ENCODE measurements around the gene PDE6H. TPM values are rescaled to one million over a fixed set of nuclear protein-coding genes. Genes with fewer than 3 reads are reported as not detected.
A peak's percentile ranks its signal among the peaks of the same experiment; 100 is the strongest.

PDE6H gene
- total RNA-seq, 1 donor from 2014 or later, result not detected

DNA sequence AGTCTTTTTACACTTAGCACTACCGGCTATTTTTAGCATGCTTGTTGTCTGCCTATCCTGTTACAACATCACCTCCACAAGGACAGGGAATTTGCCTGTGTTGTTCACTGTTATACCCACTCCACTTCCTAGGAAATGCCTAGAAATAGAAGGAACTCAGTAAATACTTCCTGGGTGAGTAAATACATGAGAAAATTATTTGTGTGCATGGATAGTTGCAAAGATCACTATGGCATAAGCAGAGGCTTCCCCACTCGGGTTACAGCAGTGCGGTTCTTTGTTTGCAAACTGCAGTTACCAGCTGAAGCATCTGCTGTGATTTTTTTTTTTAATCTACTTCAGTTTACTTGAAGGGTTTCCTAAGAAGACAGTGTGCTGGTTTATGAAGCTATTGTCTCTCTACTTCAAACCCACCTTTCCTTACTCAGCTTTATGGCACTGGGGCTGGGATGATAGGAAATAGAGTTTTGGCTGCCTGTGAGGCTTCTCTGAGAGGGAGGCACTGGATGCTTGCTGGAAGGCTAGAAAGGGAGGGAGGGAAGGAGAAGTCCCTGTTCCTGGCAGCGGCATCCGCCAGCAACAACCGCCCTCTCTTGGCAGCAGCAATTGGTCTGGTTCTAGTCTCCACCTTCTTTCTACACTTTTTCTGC, 29.0 kb downstream of the PDE6H start:
- peak; percentile 32 for DNase-seq (ENCODE audit: low spot score)

DNA sequence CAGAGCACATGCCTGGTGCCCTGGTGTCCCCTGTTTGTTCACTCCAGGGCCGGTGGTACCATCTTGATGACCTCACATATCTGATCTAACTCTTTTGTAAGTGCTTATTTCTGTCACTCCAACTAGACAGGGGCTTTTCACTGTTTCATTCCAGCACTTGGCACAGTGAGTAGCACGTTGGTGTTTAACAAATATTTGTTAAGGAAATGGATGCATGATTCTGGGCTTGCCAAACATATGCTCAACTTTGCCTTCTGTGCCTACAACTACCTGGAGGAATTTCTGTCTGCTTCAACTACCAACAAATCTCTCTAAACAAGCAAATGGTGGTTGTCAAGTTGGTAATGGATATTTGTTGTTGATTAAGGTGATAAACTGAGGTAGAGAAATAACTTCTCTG, 31.6 kb downstream of the PDE6H start:
- no peak for DNase-seq (ENCODE audit: low spot score)

DNA sequence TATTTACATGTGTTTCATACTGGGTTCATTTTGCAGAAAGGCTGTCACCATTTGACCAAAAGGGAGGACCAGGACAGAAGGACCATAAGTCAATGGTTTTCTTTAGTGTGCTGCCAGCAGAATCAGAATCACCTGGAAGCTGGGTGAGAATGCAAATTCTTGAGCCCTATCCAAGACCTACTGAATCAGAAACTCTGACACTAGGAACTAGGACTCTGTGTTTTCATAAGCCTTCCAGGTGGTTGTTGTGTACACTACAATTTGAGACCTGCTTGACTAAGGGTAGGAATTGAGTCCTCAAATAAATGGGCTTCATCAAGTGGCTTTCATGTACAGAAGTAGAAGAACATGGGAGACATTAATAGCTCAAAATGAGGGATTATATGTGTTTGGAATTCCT, 32.2 kb downstream of the PDE6H start:
- no peak for DNase-seq (ENCODE audit: low spot score)

DNA sequence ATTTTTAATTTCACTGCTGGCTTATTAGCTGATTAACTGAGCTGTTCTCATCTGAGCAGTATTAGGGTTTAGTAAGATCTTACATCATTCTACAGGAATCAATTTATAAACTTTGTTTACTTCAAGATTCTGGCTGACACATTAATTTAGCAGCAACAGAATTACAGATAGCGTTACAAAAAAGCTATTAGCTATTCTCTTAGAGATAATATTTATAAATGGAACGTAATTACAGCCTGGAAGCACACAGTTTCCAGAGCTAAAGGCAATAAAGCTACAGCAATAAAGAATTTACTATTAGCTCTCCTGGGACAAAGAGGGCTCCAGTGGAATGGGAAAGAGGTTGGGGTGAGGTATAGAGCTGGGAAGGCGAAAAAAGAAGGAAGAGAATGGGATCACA, 34.7 kb downstream of the PDE6H start:
- DNase-seq (ENCODE audit: low spot score), result no peak

DNA sequence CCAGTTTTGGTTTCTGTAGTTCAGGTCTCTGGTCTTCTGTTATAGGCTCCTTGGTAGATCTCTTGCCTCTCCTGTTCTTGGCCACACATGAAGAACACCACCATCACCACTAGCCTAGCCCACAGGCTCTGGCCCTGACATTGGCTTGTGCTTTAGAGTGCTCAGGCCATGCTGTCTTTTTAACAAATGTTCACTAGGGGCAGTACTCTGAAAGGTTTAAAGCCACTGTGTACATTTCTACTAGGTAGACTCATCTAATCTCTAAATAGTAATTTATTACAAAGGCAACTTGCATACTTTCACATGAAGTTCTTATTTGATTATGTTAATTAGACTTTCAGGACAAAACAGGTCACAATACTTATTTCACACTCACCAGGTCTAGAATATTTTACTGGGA, 38.3 kb downstream of the PDE6H start:
- DNase-seq (ENCODE audit: low spot score), result no peak

DNA sequence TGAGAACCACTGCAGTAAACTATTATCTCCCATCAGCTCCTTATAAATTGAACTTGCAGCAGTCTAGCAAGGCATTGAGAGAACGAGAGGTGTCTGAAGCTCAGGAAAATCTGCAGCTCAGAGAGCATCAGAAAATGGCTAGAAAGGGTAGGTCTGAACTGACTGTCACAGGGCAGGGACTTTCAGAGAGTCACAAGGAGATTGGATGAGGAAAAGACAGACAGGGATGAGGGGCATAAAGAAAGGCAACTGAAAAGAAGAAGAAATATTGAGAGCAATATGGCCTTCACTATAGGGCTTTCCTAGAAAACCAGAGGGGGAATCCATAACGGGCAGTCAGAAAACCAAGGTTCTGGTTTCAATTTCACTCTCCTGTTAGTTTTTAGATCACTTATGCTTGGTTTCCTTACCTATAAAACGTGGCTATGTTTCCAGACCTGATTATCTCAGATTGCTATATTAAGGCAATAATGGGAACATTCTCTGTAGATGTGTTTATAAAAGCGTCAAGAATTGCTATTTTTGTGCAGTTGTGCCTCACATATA, 40.9 kb downstream of the PDE6H start:
- DNase-seq (ENCODE audit: low spot score), result no peak

DNA sequence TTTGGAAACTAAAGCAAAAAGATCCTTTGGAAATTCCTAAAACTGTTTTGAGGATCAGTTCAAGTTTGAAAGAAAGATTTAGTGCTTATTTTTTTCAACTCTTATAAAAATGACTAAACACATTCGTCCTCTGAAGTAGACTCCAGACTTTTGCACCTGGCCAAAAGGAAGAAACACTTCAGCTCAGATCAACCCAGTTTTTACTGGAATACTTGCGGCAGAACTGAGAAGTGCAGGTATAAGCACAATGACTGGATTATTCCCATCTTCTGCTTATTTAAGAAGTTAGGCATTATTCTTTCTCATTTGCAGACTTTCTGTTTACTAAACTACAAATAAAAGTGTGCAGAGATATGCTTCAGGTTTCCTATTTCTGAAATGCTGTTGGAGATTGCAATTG, 41.9 kb downstream of the PDE6H start:
- DNase-seq (ENCODE audit: low spot score), result no peak

DNA sequence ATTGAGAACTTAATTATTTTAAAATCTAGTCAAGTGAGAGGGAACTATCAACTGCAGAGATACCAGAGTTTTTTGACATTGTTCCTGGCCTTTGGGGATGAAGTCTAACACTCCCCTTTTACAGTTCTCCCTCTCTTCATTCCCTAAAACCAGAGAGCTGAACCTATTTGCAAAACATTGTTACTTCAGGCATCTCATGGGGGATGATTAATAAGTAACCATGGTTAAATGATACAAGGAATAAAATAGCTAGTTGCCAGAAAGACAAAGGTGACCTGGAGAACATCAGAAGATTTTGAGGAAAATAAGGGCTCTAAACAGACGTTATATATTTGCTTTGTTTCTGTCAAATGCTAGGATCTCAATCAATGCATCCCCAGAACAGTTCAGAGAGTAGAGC, 42.3 kb downstream of the PDE6H start:
- DNase-seq (ENCODE audit: low spot score), result no peak

DNA sequence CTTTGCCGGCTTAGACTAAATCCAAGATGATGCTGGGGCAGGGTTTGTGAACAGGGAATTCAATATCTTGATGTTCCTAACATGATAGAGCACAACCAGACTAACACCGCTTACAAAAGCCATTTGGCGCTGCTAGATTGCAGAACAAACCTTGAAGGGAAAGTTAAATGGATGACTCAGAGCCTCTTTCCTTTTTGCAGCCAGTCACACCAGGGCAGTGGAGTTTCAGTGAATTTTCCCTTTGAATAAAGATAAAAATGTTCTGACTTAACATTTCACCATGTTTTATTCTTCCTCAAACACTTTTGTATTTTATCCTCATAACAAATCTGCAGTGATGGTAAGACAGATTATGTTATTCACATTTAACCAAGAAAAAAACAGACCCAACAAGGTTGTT, 47.3 kb downstream of the PDE6H start:
- no peak for DNase-seq (ENCODE audit: low spot score)

Other genes starting within 250 kb of the PDE6H start
- gene WBP11, start 169.6 kb upstream of the PDE6H start, total RNA-seq, result 41.1 TPM
- 0.43 TPM for gene C12orf60, start 169.4 kb upstream of the PDE6H start, total RNA-seq
- 0.46 TPM for gene SMCO3, start 158.9 kb upstream of the PDE6H start, total RNA-seq
- gene ART4, start 129.5 kb upstream of the PDE6H start, total RNA-seq, result 3.2 TPM
- gene MGP, start 87.2 kb upstream of the PDE6H start, total RNA-seq, result 223 TPM
- 0.49 TPM for gene ERP27, start 34.5 kb upstream of the PDE6H start, total RNA-seq
- 86.1 TPM for gene ARHGDIB, start 11.4 kb upstream of the PDE6H start, total RNA-seq
- gene RERG, start 248.4 kb downstream of the PDE6H start, total RNA-seq, result 5.9 TPM

Measured in mucosa of gallbladder (tissue), 1 donor.